Suprapubic skin (tissue), 4 donors: ENCODE results near the gene ARHGDIB. TPM values are rescaled to one million over a fixed set of nuclear protein-coding genes. Genes with fewer than 3 reads are reported as not detected.

ENCODE experiments used
- DNase-seq, 2 donors: peaks; one replicate each; pipeline ENCODE4 v3.0.0-alpha.2; 2019; ENCODE audit warnings: low spot score in 2 of 2
- H3K27ac ChIP-seq: fragments of 200-600 bp; sonication (generic); one replicate; pipeline ENCODE4 v1.5.1; 2019
- H3K27me3 ChIP-seq: fragments of 200-600 bp; sonication (generic); one replicate; pipeline ENCODE4 v1.5.1; 2019
- H3K36me3 ChIP-seq: fragments of 200-600 bp; sonication (generic); one replicate; pipeline ENCODE4 v1.5.1; 2019
- H3K4me1 ChIP-seq: fragments of 200-600 bp; sonication (generic); one replicate; pipeline ENCODE4 v1.5.1; 2019
- H3K4me3 ChIP-seq: fragments of 200-600 bp; sonication (generic); one replicate; pipeline ENCODE4 v1.5.1; 2019; ENCODE audit warnings: mild to moderate bottlenecking
- H3K9me3 ChIP-seq: fragments of 200-600 bp; sonication (generic); one replicate; pipeline ENCODE4 v1.5.1; 2019
- EP300 ChIP-seq: sonication (generic); formaldehyde crosslinking; IDR thresholded peaks from one replicate; pipeline ENCODE4 v1.6.1; 2017; ENCODE audit warnings: antibody characterized with exemption
- POLR2A ChIP-seq, 2 donors: fragments of 450-650 bp; IDR thresholded peaks; one replicate each; pipeline ENCODE4 v1.6.1; 2017; ENCODE audit warnings: antibody characterized with exemption in 2 of 2, mild to moderate bottlenecking in 2 of 2, moderate library complexity in 2 of 2
- POLR2AphosphoS5 ChIP-seq, 3 donors: sonication (generic); formaldehyde crosslinking; IDR thresholded peaks; one replicate each; pipeline ENCODE4 v1.6.1; 2017; ENCODE audit warnings: antibody characterized with exemption in 3 of 3
- WGBS: methylation state at CpG from one replicate; pipeline ENCODE4 v1.1.5; 2018; 5-methylcytosine and 5-hydroxymethylcytosine counted together
- total RNA-seq, 4 donors: library from RNA; depleted of rRNA; stranded (reverse); fragments of >200 nt; gene quantifications; one replicate each; pipeline ENCODE4 v1.1.0, GENCODE V29; 2016
- TF ChIP-seq, protein P1 (sequence below), 2 donors: fragments of 200-600 bp in 1 of 2; fragments of 450-650 bp in 1 of 2; sonication (generic) in 1 of 2; IDR thresholded peaks; one replicate each; pipeline ENCODE4 v1.5.1; 2016 to 2019; ENCODE audit warnings: antibody characterized with exemption in 2 of 2, mild to moderate bottlenecking in 1 of 2, moderate library complexity in 1 of 2

Gene ARHGDIB
- total RNA-seq, 4 donors from 2014 or later, result 74.7 to 109 (median 85.4) TPM

DNA sequence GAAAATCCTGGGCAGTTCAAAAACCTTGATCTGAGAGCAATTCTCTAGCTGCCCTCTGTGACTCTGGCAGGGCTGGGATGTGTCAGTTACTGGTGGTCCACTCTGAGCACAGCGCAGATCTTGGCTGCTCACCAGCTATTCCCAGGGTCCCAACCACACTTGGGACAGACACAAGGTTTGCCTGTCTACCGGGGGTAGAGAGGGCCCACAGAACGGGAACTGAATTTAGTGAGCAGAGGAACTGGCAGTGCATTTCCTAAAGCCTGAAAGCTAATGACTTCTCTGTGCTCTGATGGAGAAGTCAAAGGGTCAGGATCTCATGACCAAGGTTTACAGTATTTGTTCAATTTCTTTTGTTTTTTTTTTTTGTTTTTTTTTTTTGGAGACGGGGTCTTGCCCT lies 14.1 kb upstream of the ARHGDIB start:
- Histone ChIP-seq H3K4me1 (no peaks in the 10 kb centered on the region), H3K9me3 (no peaks in the 10 kb centered on the region), H3K27ac (no peak overlapping the region), H3K4me3 (no peak overlapping the region), H3K27me3 (no peaks in the 10 kb centered on the region), H3K36me3 (no peaks in the 10 kb centered on the region)
- no peak for DNase-seq
- 81% methylated on average over 4 of the region's 4 CpGs for WGBS
- no peak for TF ChIP-seq POLR2A (IDR thresholded peaks at IDR 0.05)
- TF ChIP-seq, protein P1, sequence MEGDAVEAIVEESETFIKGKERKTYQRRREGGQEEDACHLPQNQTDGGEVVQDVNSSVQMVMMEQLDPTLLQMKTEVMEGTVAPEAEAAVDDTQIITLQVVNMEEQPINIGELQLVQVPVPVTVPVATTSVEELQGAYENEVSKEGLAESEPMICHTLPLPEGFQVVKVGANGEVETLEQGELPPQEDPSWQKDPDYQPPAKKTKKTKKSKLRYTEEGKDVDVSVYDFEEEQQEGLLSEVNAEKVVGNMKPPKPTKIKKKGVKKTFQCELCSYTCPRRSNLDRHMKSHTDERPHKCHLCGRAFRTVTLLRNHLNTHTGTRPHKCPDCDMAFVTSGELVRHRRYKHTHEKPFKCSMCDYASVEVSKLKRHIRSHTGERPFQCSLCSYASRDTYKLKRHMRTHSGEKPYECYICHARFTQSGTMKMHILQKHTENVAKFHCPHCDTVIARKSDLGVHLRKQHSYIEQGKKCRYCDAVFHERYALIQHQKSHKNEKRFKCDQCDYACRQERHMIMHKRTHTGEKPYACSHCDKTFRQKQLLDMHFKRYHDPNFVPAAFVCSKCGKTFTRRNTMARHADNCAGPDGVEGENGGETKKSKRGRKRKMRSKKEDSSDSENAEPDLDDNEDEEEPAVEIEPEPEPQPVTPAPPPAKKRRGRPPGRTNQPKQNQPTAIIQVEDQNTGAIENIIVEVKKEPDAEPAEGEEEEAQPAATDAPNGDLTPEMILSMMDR (IDR thresholded peaks at IDR 0.05), result no peak
- TF ChIP-seq EP300, result no peak
- no peak for TF ChIP-seq POLR2AphosphoS5 (IDR thresholded peaks at IDR 0.05)

DNA sequence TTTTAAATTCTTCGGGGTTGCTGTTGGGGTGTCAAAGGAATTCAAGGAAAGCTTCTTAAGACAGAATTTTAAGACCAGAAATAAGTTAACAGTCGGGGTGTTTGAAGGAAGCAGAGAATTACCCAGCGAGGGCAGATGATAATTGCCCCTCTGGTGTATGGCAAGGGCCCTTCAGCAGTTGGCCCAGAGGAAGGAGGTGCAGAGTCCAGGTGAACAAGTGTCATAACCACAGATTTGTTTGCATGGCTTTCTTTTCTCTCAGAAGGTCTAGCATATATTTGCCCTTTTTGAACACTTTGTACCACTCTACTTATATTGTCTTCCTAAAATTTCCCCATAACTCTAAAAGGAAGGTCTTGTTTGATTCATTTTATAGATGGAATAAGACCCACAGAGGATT lies 13.2 kb upstream of the ARHGDIB start:
- TF ChIP-seq POLR2A (IDR thresholded peaks at IDR 0.05) (no peak), EP300 (no peak), POLR2AphosphoS5 (IDR thresholded peaks at IDR 0.05) (no peak)
- TF ChIP-seq, protein P1 (IDR thresholded peaks at IDR 0.05), result no peak
- Histone ChIP-seq H3K4me3 (no peak overlapping the region), H3K4me1 (no peaks in the 10 kb centered on the region), H3K9me3 (no peaks in the 10 kb centered on the region), H3K36me3 (no peaks in the 10 kb centered on the region), H3K27ac (no peak overlapping the region), H3K27me3 (no peaks in the 10 kb centered on the region)
- DNase-seq, result no peak
- 92% methylated on average over 3 of the region's 3 CpGs for WGBS

DNA sequence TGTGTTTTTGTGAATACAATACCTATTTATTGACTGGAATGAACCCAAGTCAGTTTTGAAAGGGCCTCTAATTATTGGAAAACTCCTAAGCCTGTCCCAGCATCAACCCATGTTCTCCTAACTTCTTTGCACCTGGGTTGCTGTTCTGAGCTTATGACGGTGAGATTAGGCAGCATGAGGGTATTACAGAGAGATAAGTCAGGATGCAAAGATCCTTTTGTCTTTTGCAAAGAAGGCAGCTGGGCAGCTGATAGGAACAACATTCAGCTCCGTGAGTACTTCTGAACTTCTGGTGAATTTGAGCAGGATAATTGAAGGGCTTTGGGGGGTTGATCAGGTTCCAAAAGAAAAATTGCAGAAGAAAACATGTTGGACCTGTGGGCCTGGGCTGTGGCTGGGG lies 11.4 kb upstream of the ARHGDIB start, which contains the start of gene PDE6H:
Gene PDE6H, plus strand, starts transcription at position 227 of the 400 bp plus-strand sequence. CDS start 4,971 bp downstream, outside the sequence.
- H3K27ac ChIP-seq, result no peak within 1 kb of the TSS
- H3K27me3 ChIP-seq, result no peaks in the 10 kb centered on the region
- no peaks in the 10 kb centered on the region for H3K4me1 ChIP-seq
- WGBS, result 91% methylated on average over 2 of the region's 2 CpGs
- H3K9me3 ChIP-seq, result no peaks in the 10 kb centered on the region
- TF ChIP-seq POLR2AphosphoS5 (IDR thresholded peaks at IDR 0.05) (no peak), POLR2A (IDR thresholded peaks at IDR 0.05) (no peak), EP300 (no peak)
- TF ChIP-seq, protein P1 (IDR thresholded peaks at IDR 0.05), result no peak
- H3K36me3 ChIP-seq, result no peaks in the 10 kb centered on the region
- DNase-seq, result no peak
- no peak within 1 kb of the TSS for H3K4me3 ChIP-seq

DNA sequence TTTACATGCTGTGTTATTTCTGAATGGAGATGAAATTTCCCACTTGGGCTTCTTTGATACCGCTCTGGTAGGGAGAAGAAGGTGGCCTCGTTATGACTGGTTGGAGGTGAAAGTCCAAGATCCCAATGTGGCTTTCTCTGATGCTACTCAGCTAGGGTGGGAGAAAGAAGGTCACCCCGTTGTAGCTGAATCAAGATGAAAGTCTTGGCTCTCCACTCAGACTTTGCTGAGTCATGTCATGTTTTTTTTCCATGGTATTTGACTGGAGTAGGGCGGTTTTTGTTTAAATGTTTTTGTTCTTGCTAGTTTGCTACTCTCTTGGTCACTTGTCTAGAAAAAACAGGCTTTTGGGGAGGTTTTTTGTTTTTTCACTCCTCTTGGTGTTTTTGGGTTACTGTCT lies 9.1 kb upstream of the ARHGDIB start:
- H3K27ac ChIP-seq, result no peak overlapping the region
- H3K9me3 ChIP-seq, result no peaks in the 10 kb centered on the region
- no peak overlapping the region for H3K4me3 ChIP-seq
- H3K36me3 ChIP-seq, result no peaks in the 10 kb centered on the region
- no peaks in the 10 kb centered on the region for H3K27me3 ChIP-seq
- H3K4me1 ChIP-seq, result no peaks in the 10 kb centered on the region
- no peak for DNase-seq
- WGBS, result 60% methylated on average over 4 of the region's 4 CpGs
- no peak for TF ChIP-seq POLR2AphosphoS5 (IDR thresholded peaks at IDR 0.05)
- TF ChIP-seq, protein P1 (IDR thresholded peaks at IDR 0.05), result no peak

DNA sequence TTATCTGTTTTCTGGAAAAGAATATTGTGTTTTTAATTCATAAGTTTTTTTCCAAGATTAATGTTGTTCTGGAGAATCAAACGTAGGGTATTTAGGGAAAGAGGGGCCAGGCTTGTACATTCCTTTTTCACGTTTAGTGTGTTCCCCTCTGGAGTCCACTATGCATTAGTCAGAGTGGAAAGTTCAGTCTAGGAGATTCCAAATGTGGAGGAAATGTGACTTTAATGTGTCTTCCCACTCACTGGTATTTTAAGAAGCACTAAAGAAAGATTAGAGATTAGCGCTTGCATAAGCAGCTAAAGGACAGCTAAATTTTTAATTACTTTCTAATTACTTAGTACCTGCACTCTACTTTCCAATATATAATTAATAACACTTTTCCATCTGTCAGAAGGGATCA lies 7.1 kb upstream of the ARHGDIB start:
- no peak for TF ChIP-seq POLR2AphosphoS5 (IDR thresholded peaks at IDR 0.05)
- TF ChIP-seq POLR2A (IDR thresholded peaks at IDR 0.05), result no peak
- TF ChIP-seq EP300, result no peak
- TF ChIP-seq, protein P1 (IDR thresholded peaks at IDR 0.05), result no peak
- DNase-seq, result no peak
- Histone ChIP-seq H3K36me3 (no peaks in the 10 kb centered on the region), H3K4me1 (no peaks in the 10 kb centered on the region), H3K4me3 (no peak overlapping the region), H3K9me3 (no peaks in the 10 kb centered on the region), H3K27ac (no peak overlapping the region), H3K27me3 (no peaks in the 10 kb centered on the region)
- 63% methylated on average over 3 of the region's 3 CpGs for WGBS
